Gastroesophageal sphincter (tissue), 3 donors: Measurements from ENCODE around the gene JUP.

ENCODE experiments used
- POLR2A ChIP-seq, 2 donors: fragments of 450-650 bp; IDR thresholded peaks; one replicate each; pipeline ENCODE4 v1.6.1; 2017; ENCODE audit warnings: antibody characterized with exemption in 2 of 2, mild to moderate bottlenecking in 2 of 2, moderate library complexity in 1 of 2
- POLR2AphosphoS5 ChIP-seq: sonication (generic); formaldehyde crosslinking; IDR thresholded peaks from one replicate; pipeline ENCODE4 v1.6.1; 2017; ENCODE audit warnings: antibody characterized with exemption
- TF ChIP-seq, protein P1 (sequence below), 4 experiments: fragments of 200-600 bp in 2 of 4; fragments of 450-650 bp in 2 of 4; sonication (generic) in 1 of 4; IDR thresholded peaks; one replicate each; pipeline ENCODE4 v1.5.1; 2017 to 2019; ENCODE audit warnings: antibody characterized with exemption in 4 of 4, mild to moderate bottlenecking in 2 of 4, moderate library complexity in 2 of 4

DNA sequence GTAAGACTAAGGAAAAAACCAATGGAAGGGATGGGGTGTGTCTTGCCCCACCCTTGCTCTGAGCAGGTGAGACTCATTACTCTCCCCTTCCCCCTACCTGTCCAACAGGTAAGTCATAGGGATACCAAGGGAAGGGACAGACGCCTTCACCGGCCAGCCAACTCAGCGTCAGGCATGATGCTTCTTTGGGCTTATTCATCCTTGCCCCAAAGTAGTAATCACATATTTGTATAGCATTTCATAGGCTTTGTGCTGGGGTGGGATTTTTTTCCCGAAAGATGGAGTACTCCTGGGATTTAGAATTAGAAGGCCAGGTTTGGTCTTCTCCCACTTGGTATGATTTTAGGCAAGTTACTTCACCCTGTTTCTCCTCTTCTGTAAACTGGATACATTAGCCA, 509 bp upstream of the JUP start:
- TF ChIP-seq POLR2A (IDR thresholded peaks at IDR 0.05), result no peak
- TF ChIP-seq POLR2AphosphoS5, result no peak
- TF ChIP-seq, protein P1, sequence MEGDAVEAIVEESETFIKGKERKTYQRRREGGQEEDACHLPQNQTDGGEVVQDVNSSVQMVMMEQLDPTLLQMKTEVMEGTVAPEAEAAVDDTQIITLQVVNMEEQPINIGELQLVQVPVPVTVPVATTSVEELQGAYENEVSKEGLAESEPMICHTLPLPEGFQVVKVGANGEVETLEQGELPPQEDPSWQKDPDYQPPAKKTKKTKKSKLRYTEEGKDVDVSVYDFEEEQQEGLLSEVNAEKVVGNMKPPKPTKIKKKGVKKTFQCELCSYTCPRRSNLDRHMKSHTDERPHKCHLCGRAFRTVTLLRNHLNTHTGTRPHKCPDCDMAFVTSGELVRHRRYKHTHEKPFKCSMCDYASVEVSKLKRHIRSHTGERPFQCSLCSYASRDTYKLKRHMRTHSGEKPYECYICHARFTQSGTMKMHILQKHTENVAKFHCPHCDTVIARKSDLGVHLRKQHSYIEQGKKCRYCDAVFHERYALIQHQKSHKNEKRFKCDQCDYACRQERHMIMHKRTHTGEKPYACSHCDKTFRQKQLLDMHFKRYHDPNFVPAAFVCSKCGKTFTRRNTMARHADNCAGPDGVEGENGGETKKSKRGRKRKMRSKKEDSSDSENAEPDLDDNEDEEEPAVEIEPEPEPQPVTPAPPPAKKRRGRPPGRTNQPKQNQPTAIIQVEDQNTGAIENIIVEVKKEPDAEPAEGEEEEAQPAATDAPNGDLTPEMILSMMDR (IDR thresholded peaks at IDR 0.05), result no peak
